Cortex of kidney (tissue), 1 donor: ENCODE data around the gene KRT12.

Experiments
- DNase-seq: peaks from one replicate; lab custom pipeline; 2025; lab: John Stamatoyannopoulos, UW

Gene KRT12

DNA sequence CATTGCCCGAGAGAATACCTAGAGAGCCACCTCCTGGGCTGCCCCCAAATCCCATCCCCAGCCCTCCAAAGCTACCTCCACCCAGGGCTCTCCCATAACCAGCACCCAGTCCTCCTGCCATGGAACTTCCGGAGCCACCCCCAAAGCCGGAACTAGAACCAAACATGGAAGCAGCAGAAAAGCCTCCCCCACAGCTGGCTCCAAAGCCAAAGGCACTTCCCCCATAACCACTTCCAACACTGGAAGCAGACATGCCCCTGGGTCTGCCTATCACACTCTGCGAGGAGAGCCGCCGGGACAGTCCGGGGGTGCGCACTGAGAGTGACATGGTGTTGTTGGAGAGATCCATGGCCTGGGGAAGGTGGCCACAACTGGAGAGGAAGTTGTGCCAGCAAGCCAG, at the start of gene KRT12:
TSS of gene KRT12 (minus strand) at position 386 of the 400 bp plus-strand sequence. CDS start at position 349, 37 bp downstream.
- no peak for DNase-seq

DNA sequence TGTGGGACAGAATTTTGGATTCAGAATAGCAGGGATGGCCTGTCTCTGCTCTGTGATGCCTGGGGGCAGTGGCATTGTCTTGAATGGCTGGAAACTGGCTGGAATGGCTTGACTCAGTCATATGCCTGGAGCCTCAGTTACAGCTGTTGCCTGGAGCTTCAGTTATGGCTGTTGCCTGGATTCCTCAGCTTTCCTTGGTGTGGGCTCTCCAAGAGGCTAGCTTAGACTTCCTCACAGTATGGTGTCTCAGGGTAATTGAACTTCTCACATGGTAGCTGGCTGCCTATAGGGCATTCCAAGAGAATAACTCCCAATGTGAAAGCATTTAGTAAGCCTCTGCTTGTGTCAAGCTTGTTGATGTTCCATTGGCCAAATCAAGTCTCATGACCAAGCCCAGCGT, 49.3 kb upstream of the KRT12 start:
- DNase-seq = no peak

DNA sequence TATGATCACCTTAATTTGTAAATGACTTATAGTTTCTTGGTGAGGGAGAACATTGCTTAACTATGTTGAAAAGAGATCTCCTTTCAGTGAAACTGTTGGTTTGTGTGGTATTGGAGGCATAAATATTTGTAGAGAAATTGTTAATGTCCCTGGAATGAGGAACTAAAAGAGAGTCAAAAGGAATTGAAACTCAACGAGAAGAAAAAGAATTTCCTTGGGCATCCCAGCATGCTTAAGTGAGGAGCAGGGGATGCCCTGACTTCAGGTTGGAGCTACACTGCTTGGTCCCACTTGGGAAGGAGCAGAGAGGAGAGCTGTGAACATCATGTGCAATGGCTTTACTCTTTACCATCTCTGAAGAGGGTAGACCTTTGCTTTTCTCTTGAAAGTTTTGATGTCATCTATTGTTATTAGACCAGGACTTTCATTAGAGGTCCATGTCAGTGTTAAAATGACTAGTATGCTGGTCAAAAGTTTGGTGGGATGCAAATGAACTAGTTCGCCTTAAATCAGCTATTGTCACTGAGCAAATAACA, 48.8 kb upstream of the KRT12 start:
- no peak for DNase-seq

DNA sequence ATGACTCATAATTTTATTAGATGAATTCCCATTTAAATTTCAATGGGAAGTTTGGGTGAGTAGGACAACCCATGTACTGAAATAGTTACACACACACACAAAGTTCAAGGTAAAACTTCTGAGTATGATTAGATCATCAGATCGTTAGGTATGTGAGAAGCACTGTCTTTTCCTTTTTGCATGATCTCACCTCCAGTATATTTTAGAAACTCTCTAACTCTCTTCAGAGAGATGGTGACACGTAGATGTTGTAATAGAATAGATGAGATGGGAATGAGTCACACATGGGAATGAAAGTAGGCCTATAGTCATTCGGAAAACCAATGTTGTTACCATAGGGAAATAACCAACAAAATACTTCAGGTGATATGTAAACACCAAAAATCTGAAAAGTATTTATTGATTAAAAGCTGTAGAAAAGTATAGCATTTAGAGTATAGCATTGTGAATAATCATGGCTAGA, 48.2 kb upstream of the KRT12 start:
- no peak for DNase-seq

DNA sequence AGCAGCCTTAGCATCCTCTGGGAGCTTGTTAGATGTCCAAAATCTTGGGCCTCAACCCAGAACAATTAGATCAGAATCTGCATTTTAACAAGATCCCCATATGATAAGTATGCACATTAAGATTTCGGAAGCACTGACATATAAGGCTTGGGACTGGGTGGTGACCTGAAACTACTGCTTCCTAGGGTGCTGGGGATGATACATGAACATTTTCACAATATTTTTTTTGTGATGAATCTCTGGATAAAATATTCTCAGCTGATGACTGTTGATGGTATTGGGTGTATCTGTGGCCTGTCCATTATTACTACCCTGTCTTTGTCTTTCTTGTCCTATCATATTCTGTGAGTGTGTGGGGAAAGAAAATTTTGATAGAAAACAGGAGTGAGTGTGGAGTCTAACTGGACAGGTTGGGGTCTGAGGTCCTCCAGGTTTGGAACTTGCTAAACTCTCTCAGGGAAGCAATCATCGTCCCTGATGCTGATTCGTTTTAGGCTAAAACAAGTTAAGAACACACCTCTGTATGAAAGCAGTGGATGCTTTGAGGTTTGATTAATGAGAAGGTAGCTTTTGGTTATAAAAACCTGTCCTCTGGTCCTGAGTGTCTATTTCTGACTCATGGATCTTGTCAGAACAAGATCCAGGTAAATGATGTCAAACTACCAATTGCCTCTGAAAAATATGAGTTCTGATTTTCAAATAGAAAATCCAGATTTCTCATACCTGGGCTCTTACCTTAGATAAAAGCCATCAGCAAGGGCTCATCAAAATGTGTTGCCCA, 47.2 kb upstream of the KRT12 start:
- DNase-seq = no peak

DNA sequence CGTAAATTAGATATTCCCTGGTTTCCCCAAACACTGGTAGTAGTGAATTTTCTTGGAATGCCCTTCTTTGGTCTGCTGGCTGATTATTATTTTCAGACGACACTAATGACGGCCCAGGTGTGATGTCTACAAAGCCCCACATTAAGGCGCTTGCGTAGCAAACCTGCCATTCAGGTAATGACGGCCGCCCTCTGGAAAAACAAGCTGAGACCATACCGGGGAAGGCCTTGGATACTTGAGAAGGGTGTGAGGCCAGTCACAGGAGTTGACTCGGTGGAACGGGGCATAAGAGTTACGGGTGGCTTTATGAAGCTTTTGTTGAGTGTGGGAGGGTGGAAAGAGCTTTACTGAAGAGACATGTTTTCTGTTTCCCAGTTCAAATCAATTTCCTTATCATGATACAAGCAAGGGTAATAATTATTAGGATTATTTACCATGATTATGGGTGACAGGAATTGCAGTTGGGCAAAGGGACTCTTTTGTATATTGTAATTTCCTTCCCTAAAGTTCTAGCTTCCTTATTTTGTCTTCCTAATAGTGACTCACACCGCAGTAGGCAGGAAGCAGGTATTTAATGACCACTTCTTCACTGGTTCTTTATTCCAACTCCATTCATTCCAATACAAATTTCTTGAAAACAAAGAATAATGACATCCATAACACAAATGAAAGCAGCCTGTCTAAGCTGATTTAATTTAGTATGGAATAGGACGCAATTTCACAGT, 45.6 kb upstream of the KRT12 start:
- no peak for DNase-seq

DNA sequence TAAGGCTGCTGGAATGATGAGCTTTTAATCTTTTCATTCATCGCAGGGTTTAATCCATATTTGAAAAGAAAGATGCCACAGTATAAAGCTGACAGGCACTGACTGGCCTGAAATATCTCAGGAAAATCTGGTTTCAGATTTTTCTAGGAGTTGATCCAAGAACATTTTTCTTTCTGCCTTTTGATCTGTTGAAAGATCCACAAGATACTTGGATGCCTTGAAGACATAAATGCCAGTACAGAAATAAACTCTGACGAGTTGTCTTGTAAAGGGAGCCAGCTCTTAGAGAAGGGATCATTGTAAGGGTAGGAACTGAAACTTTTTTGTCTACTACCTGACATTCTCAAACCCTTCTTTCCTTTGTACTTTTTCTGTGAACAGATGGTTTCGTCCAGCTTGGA, 43.4 kb upstream of the KRT12 start:
- DNase-seq = no peak

DNA sequence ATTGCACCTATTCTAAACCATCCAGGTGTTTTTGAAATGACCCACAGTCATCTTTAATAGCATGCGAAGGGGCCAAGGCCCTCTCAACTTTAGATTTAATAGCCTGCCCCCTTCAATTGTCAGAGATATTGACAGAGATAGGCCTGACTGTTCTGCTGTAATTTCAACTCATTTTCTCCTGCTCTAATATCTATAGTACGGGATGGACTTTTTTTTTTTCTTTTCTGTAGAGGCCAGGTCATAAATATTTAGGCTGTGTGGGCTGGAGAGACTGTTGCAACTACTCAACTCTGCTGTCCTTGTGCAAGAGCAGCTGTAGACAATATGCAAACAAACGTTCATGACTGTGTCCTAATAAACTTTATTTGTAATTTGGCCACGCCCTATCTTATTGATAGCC, 42.7 kb upstream of the KRT12 start:
- no peak for DNase-seq

DNA sequence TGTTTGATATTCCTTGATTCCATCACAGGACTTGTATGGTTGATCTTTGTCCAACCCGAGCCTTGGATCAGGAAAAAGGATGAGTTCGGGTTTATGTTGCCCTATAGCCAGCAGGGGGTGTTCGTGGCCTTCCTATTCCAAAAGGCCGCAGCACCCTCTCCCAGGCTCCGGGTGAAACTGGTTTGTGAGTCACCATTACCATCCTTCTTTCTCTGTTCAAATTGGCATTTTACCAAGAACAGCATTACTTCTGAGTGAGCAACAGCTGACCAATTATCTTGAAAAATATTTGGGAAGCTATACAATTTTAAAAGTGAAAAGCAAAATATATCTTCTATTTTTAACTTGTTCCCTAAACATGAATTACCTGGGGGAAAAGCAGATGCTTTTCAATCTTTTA, 42.3 kb upstream of the KRT12 start:
- no peak for DNase-seq

DNA sequence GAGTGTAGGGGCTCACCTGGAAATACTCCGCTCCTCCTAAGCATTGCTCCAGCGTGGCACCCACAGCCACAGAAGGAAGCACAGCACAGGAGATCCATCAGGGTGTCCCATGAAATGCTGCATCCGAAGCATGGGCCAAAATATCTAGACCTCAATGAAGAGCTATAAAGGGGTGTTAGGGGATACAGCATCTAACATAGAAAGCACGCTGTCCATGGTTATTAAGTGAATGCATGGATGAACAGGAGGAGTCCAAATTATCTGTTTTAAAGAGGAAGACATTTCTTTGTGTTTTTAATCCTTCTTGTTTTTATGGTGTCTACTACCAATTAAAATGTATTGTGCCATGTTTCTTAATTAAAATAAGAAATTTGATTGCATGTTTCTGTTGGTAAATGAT, 39.6 kb upstream of the KRT12 start:
- no peak for DNase-seq

DNA sequence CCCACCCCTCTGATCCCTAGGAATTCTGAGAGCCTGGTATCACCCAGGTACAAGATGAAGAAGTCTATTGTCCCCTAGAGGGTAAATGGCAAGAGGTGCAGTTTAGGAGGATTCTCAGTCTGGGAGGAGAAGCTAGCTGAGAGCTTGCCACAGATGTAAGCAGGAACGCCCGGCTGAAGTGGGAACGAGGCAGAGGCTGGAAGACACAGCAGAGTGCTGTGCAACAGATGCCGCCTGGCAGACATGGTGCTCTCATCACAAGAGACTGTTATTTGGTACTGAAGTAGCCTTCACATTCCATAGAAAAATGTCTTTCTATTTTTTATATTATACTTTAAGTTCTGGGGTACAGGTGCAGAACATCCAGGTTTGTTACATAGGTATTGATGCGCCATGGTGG, 38.3 kb upstream of the KRT12 start:
- no peak for DNase-seq

DNA sequence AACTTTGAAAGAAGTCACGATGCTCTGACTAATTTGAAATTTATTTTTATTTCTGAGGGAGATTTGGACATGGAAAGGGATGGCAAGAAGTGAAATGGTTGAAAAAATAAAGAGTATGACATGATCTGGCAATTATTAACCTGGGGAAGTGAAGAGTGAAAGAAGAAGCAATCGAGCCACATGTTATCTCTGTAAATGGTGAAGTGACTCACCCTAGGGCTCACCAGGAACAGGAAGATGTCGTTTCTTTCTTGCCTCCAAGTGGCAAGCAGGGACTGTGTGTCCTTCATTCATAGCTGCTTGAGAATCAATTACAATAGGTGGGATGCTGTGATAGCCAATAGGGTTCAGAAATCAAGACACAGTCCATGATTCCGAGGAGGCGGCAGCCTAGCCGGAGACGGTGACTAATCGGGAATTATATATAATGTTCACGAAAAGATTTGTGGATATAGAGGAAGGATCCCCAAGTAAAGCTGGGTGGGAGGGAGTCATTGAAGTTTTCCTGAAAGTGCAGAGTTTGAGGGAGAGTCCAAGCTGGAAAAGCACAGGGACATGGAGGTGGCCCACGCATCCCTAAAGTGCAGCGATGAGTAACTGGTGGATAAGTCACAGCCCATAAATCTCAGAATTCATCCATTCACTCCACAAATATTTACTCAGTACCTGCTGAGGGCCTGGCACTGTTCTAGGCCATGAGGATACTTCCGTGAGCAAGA, 36.3 kb upstream of the KRT12 start:
- no peak for DNase-seq

DNA sequence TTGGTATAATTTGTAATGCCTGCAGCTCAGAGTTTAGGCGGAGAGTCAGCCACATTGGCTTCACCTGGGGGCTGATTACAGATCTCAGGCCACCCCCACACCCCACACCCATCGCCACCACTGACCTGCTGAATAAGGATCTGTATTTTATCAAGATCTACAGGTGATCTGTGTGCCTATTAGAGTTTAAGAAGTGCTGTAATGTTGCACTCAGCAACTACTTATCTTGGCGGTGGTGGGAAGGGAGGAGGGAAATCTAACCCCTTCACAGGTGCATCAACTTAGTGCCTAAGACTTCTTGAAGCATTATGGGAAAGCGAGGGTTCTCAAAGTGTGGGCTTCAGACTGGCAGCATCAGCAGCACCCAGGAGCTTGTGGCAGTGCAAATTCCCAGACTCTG, 35.5 kb upstream of the KRT12 start:
- no peak for DNase-seq

DNA sequence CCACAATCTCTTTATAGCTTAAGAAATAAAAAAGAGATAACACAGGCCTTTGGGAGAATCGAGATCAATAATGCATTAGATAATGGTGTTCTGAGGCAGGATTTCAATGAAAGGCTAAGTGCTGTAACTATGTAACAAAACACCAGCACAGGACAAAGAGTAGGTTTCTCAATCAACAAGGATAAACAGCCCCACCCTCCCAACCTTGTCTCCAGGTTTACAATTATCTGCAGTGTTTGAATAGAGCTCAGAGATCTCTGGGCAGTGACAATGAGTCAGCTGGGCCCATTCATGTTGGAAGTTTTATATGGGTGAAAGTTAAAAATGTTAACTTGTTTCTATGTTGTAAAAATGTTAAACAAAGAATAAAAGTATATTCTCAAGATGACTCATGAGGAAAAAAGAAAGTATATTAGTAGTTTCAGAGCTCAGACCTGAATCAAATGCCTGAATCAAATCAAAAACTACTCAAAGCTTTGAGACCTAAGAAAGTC, 35.0 kb upstream of the KRT12 start:
- no peak for DNase-seq

DNA sequence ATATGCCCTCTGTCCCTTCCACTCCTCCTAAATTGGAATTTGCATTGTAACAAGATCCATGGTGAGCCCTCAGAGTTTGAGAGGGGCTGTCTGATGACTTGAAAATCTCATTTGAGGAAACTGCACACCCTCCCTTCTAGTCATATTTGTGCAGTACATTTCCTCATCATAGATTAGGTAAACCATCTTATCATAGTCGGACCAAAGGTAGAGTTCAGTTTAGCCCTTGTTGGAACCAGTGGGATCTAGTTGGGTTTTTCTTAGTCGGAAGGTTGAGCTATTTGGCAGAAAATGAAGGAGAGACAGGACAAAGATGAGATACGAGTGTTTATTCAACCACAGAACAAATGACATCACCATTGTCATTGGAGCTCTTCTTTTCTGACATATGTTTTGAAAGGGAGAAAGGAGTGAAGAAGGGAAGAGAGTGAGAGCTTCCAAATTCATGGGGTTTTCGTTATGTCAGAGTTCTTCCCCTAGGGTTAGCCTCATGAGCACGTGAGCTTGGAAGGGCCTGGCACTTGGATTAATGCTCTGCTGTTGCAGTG, 33.9 kb upstream of the KRT12 start:
- DNase-seq = no peak

DNA sequence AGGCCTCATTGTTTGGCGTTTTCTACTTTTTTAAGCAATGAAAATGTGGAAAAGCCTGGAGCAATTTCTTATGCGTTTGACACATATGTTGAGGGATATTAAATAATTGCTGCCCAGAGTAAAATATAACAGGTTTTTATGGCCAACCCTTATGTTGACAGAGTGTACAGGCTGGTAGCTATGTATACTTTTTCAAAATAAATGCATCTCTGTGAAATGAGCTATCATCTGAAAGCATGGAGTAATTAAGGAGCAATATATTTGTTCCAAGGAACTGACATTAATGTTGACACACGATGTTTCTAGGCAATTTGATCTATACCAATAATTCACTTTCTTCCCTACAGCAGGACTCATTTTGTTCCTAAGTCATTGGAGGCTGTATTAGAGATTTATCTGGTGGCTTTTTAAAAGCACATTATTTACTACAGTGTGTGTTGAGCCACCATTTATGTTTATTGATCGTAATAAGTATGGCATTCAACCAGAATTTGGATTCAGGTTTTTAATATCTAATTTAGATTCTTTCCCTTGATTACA, 30.0 kb upstream of the KRT12 start:
- no peak for DNase-seq

DNA sequence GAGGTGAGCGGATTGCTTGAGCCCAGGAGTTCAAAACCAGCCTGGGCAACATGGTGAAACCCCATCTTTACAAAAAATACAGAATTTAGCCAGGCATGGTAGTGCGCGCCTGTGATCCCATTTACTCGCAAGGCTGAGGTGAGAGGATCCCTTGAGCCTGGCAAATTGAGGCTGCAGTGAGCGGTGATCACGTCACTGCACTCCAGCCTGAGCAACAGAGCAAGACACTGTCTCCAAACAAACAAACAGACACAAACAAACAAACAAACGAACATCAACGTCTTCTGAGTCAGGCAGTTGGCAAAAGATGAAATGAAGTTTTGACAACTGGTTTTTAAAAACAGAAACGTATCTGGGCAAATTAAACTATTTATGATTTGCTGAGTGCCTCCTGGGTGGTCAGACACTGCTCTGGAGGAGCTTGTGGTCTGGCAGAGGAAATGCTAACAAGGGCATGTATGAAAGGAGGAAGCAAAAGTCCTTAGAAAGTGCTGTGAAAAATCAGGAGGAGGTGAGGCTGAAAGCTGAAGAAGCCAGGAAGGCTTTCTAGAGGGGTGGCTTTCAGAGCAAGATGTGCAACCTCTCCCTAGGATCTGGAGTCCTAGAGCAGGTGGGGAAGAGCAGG, 28.2 kb upstream of the KRT12 start:
- DNase-seq = no peak

DNA sequence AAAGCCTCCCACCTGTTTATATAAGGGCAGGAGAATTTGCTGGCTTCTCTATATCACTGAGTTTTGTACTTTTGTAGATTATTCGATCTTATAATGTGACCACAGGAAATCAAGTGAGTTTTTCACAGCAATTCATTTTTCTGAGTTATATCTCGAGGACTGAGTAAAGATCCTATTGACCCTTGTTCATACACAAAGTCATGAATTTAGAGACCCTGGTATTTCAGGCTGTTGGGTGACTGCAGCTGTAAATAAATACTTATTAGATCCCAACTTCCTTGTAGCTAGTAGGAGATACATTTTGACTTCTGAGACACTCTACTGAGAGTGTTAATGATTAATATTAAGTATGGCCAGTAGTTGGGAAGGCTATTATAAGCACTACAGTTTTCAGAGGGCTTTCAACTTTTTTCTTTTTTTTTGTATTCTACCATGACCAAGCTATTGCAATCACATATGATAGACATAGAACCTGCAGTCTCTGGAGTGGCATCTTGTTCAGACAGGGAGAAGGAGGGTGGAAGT, 21.2 kb upstream of the KRT12 start:
- DNase-seq = no peak

DNA sequence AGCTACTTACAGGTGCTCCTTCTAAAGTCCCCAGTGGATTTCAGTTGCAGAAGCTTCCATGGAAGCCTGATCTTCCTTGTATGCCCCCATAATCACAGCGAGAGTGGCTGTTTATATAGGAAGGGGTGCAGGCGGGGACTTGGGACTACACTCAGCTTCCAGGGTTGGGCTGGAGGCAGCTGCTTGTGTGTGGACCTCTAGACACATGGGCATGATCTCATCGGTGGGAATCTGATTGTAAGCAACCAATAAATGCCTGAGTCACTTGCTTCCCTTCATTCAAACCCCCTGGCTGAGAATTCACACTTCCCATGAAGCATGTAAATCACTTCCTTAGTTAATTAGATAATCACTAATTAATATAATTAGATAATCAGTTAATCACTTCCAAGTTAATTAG, 19.1 kb upstream of the KRT12 start:
- no peak for DNase-seq

DNA sequence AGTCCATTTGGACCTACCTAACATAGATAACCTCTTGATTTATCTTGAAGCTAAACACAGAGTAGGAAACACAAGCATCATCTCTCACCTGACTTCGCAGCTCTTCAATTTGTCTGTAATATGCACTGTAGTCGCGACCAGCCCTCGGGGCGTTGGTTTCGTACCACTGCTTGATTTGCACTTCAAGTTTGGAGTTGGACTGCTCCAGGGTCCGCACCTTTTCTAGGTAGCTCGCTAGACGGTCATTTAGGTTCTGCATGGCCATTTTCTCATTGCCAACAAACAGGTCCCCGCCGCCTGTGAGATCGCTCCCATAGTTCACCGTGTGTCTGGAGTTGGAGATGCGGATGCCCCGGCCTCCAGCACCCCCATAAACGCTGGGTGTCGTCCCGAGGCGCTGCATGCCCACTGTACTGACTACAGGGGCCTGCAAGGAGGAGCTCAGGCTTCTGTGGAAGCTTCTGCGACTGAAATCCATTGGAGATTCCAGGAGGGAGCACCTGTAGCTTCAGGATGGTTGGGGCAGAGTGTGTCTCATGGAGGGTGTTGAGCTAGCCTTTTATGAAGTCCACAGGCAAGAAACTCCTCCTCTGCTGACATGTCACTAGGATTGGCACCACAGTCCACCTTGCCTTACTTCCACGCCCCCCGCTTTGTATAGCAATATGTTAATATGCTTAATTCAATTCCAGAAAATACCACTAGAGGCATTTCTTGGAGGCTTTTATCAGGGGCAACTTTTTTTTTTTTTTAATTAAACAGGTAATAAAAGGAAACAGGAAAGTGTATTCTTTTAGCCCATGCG, 17.9 kb upstream of the KRT12 start, which contains the start of gene KRT20:
TSS of gene KRT20 (minus strand) at position 535 of the 805 bp plus-strand sequence. CDS start at position 478, 57 bp downstream.
- DNase-seq = no peak
